H1 (cell line): ENCODE results near the gene MRPL34. TPM values are rescaled to one million over a fixed set of nuclear protein-coding genes. Genes with fewer than 3 reads are reported as not detected.

Source experiments
- NRF1 ChIP-seq: IDR thresholded peaks from 2 replicates; pipeline ENCODE4 v1.6.1; 2011; ENCODE audit warnings: mild to moderate bottlenecking, low read depth, low read length, improper control_type of control experiment
- polyA plus RNA-seq, 7 experiments: library from polyadenylated mRNA; depleted of rRNA in 3 of 7; stranded (reverse) in 5 of 7; unstranded in 2 of 7; fragments of >200 nt in 5 of 7; fragments of 200-250 nt in 2 of 7; gene quantifications; 1 replicate in 5 of 7; 2 replicates in 1 of 7; 4 replicates in 1 of 7; pipeline versions ENCODE4 v1.2.1 to v1.2.3, GENCODE V29; 2011 to 2013; ENCODE audit warnings: missing spikeins in 2 of 7, mixed read lengths in 2 of 7
- total RNA-seq: library from RNA; stranded (reverse); fragmentation: NEBNext Ultra II Directional; extraction: Animal tissue kit (Norgen Biotek cat#: 25700); gene quantifications from 2 replicates; pipeline ENCODE4 v1.2.1, GENCODE V29; 2021
- TF ChIP-seq, protein P1 (sequence below): IDR thresholded peaks from 2 replicates; pipeline ENCODE4 v1.6.1; 2011; ENCODE audit warnings: low read length, improper control_type of control experiment

The MRPL34 gene
- total and polyA plus RNA-seq, 2 of the 8 experiments (the other 6 are each of a cell fraction or from before 2014, with no cell fraction given): 91.9 to 99.6 TPM

DNA sequence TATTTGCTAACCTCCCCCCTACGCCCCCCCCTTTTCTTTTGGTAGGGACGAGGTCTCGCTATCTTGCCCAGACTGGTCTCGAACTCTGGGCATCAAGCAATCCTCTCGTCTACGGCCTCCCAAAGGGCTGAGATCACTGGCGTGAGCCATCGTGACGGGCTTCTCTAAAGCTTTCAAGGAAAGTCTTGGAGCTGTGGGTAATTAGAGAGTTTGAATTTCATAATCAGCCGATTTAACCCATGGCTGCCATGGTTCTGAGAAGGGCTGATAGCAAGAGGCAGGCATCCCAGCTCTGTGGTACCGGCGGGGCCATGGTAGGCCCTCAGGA lies 1.8 kb upstream of the MRPL34 start (continued):
- TF ChIP-seq NRF1: no peak
- TF ChIP-seq, protein P1, sequence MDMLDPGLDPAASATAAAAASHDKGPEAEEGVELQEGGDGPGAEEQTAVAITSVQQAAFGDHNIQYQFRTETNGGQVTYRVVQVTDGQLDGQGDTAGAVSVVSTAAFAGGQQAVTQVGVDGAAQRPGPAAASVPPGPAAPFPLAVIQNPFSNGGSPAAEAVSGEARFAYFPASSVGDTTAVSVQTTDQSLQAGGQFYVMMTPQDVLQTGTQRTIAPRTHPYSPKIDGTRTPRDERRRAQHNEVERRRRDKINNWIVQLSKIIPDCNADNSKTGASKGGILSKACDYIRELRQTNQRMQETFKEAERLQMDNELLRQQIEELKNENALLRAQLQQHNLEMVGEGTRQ: no peak
